Kidney capillary endothelial cell (primary cell): ENCODE measurements around the gene NMT1.
"Not testable (repeated sequence)": the region's sequence is repeated elsewhere in the genome, so short reads cannot be mapped to it uniquely, and the experiment has no call there.

ENCODE experiments used
- DNase-seq: peaks from one replicate; pipeline ENCODE4 v3.0.0-alpha.2; 2018; ENCODE audit warnings: low spot score

The NMT1 gene

GRCh38 chr17:45120558-45120957 is 59.4 kb downstream of the NMT1 start:
- no peak for DNase-seq

DNA sequence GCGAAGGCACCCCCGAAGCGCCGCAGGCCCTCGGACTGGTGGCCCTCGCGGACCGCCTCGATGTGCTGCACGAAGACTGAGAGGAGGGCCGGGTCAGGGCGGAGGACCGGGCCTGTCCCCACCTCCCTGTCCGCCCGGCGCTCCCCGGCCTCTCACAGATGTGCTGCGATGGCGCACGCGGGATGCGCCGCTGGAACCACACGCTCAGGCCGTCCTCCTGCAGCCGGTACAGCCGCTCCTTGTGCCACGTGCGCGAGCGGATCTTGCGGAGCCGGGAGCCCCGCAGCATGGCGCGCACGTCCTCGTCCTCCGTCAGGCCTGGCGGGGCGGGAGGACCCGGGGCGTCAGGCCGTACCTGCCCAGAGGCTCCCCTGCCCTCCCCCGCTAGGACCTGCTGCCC is 59.9 kb downstream of the NMT1 start:
- DNase-seq, result no peak

DNA sequence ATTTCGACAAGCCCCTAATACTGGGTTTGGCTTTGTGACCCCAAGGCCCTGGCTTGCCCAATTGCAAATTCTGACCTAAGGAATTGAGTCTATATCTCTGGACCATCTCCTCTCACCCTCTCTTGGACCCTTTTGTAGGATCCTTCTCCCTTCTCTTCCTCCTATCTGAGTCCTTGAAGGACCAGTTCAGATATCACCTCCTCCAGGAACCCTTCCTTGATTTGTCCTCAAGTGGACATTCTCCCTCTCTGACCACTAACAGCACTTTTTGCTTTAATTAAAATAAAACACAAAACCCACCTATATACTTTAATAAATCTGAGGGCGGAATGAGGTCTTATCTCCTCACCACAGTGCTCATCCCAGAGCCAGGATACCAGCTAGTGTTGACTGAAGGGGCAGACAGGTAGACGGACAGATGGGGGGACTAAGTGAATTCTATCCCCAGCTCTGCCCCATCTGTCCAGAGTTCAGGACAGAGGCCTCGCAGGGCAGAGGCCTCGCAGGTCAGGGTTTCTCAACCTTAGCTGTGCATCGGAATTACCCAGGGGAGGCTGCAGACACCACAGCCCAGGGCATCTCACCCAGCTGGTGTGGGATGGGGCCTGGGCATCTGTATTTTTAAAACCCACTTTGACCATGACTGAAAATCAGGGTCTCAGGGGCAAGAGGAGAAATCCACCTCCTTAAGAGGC is 62.1 kb downstream of the NMT1 start:
- no peak for DNase-seq

DNA sequence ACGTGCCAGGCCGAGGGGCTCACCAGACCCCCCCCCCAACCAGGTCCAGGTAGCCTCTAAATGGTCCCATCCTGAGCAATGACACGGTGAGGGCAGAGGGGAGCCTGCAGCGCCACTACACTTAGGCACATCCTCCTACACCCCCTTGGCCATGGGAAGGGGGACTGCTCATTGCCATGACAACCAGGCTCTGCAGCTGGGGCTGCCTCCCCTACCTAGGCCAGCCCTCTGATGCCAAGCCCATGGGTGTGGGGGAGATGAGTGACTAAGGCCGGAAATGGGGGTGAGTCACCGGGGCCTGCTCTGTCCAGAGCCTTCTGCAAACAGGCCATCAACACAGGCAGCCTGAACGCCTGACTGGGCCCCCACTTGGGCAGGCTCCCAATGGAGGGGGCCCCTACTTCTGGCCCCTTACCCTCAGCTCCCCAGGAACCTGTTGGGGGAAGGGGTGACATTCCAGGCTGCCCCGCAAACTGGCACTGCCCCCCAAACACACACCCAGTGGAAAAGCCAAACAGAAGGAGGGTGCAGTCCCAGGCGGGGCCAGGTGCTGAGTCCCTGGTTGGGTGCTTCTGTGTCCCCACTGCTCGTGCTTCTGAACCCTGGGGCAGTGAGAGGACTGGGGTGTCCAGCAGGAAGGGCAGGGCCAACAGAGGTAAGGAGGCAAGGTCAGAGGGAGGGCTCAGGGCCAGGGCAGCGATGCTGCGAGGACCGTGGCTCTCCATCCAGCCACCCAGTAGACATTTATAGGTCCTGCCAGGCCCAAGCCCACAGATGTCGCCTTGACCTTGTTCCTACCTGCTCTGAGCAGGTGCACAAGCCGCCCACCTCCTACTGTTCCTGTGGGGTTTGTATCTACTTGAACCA is 63.0 kb downstream of the NMT1 start:
- DNase-seq, result peak; percentile 89

GRCh38 chr17:45124797-45125122 is 63.6 kb downstream of the NMT1 start:
- DNase-seq, result not testable (repeated sequence)

- no peak for DNase-seq
These were observed 64.4 kb downstream of the NMT1 start for GRCh38 chr17:45125509-45125908.

DNA sequence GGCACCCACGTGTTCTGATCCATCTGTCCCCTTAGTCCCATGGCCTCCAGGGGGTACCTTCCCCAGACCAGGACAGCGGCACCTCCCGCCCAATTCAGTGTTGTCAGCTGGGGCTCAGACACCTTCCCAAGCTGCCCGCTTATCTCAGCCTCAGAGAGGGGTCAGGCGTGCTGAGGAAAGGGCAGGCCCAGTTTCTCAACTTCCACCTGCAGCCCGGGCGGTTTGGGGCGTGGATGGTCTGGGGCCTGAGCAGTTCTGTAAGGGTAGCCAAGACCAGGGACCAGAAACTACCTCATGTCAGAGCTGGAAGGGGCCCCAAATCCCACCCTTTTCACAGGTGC is 66.1 kb downstream of the NMT1 start:
- DNase-seq, result no peak

GRCh38 chr17:45127548-45128300 is 66.6 kb downstream of the NMT1 start:
- DNase-seq, result no peak

GRCh38 chr17:45128331-45128730 is 67.2 kb downstream of the NMT1 start:
- no peak for DNase-seq

GRCh38 chr17:45128989-45129388 is 67.9 kb downstream of the NMT1 start:
- no peak for DNase-seq

DNA sequence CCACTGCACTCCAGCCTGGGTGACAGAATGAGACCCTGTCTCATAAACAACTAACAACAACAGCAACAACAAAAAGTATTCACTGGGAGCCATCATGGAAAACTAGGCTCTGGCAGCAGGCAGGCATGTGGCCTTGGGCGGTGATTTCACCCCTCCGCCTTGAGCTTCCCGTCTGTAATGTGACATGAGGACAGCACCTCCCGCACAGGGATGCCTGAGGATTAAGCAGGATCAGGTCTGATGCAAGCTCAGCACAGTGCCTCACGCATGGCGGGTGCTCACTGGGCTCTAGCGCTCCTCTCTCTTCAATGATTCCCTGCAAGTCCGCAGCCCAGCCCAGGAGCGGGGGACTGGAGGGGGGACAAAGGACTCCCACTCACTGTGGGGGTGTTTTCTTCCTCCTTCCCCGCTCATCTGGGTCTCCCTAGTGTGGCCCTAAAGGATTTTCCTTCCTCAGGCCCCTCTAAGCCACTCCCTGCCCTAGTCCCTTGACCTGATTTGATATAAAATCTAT is 68.4 kb downstream of the NMT1 start:
- DNase-seq, result no peak

GRCh38 chr17:45129940-45130680 is 69.0 kb downstream of the NMT1 start:
- no peak for DNase-seq

DNA sequence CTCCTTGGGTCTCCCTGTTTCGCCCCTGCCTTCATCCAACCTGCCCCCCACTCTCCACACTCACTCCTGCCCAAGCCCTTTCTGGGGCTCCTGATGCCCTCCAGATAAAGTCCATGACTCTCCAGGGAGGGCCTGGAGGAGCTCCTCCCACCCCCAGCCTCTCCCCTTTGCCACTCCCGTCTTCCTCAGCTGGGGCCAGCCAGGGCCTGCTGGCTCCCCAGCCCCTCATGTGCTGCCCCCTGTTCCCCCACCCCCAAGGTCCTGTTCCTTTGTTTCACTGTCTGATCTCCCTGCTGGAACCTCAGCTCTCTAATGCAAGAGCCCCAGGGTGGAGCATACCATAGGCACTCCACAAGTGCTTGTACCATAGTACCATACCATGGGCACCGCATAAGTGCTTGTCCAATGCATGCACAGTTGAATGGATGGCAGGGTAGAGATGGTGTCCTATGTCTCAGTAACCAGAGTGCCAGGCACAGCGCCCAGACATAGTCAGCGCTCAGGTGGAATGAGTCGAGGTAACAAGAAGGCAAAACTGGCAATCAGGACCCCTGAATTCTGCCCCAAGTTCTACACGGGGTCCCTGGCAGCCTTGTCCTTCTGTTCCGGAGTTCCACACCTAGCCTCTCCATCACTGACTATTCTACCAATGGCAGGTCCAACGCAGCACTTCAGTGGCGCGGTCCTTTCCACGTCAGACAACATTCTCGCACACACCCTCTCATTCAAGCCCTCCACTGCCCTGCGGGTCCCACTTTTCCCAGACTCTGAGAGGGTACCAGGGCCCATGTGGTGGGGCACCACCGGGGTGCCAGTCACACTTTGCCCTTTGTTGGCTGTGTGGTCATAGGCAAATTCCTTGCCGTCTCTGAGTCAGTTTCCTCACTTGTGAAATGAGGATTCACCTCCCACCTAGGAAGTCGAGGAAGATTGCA is 69.8 kb downstream of the NMT1 start:
- DNase-seq, result no peak

DNA sequence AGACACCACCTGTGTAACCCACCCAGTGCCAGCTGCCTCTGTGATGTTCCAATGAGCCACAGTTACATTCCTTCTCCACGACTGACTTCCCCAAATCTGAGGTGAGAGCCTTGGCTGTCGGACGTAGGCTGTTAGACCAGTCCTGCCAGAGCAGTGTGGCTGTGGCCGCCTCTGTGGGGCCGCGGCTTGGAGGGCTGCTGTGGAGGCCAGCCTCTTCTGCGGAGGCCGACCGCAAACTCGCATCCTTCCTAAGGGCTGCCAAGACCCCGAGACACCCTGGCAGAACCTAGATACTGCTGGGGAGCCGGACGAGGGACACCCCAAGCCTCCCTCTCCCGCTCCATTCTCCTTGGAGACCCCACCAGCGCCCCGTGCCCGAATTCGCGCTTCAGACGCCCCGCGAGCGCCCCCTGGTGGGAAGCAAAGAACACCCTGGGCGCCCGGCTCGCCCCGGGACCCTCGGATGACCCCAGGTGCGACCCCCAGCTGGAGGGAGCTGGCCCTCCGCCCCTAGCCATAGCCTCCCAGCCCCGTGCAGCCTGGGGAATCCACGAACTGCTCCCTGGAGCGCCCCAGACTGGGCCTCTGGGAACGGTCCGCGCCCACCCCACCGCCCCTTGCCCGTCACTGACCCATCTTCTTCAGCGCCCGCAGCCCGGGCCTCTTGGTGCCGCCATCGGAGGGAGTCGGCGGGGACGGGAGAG is 70.7 kb downstream of the NMT1 start:
- no peak for DNase-seq

- no peak for DNase-seq
These were observed 71.1 kb downstream of the NMT1 start, which contains the start of gene PLCD3 for GRCh38 chr17:45132320-45132571. Gene PLCD3 (minus strand): TSS chr17:45132515. CDS start chr17:45132410, 105 bp downstream.

GRCh38 chr17:45132572-45133463 is 71.7 kb downstream of the NMT1 start:
- DNase-seq, result peak; percentile 85

DNA sequence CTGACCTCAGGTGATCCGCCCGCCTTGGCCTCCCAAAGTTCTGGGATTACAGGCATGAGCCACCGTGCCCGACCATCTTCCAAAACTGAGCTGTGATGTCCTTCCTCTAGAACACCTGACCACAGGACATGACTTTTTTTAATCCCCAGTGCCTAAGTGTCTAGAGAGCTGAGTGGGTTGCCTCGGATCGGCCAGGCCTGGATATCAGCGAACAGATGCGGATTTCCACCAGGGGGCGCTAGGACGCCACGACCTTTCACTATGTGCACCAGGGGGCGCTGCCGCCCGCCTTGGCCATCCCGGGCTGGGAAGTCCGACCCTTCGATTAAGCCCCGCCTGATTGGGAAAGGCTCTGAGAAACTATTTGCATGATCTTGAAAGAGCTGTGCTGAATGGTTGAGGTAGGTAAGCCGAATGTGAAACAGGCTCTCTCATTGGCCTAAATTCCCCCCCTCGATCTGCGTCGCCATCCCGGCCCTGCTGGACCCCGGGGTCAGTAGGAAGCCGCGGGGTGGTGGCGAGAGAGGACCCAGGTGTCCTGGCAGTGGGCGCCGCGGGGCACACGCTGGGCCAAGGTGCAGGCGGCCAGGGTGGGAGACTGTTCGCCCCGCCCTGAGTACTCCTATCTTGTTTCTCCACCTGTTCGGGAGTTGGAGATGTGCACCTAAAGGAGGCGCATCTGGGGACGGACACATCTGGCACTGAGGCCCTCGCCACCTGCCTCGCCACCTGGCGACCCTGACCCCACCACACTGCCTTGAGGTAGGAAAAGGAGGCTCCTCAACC is 74.3 kb downstream of the NMT1 start, which contains the start of gene ACBD4:
ACBD4 (plus strand) TSS at position 496 of the 786 bp plus-strand sequence. CDS start 458 bp downstream, outside the sequence.
- peak; percentile 97 for DNase-seq
